B cell (primary cell): ENCODE results near the gene BCDIN3D. TPM values are rescaled to one million over a fixed set of nuclear protein-coding genes. Genes with fewer than 3 reads are reported as not detected.

ENCODE experiments used
- ATAC-seq: fragments of 200-7000 bp; cut with Tn5 transposase; one replicate; pipeline ENCODE4 v1.10.0; 2021; ENCODE audit warnings: low read depth, mild to moderate bottlenecking, moderate number of reproducible peaks, moderate library complexity
- CTCF ChIA-PET: fragments of 350-600 bp; sonication (Branson Sonifier 250); formaldehyde crosslinking; loops from one replicate; lab custom pipeline; 2021; ENCODE audit warnings: antibody characterized with exemption, inconsistent platforms; lab: Charles Lee
- POLR2A ChIA-PET: fragments of 350-600 bp; sonication (Branson Sonifier 250); formaldehyde crosslinking; loops from one replicate; lab custom pipeline; 2021; ENCODE audit warnings: antibody characterized with exemption; lab: Charles Lee
- DNase-seq: peaks from one replicate; pipeline ENCODE4 v3.0.0; 2013
- H2AFZ ChIP-seq: 2 replicates; pipeline ENCODE4 v1.6.1; 2012; ENCODE audit warnings: mild to moderate bottlenecking, low read depth, low read length; ENCODE audit not compliant: insufficient read depth, poor library complexity, severe bottlenecking
- H3K27ac ChIP-seq, 2 donors: 1 replicate in 1 of 2; 2 replicates in 1 of 2; pipeline ENCODE4 v1.5.1; 2012 to 2013; ENCODE audit warnings: low read length in 2 of 2, mild to moderate bottlenecking in 2 of 2, moderate library complexity in 1 of 2
- H3K27me3 ChIP-seq, 4 experiments: fragments of 200-600 bp in 1 of 4; sonication (generic) in 1 of 4; replicated peaks in 1 of 4; 1 replicate in 2 of 4; 2 replicates in 2 of 4; pipeline versions ENCODE4 v1.6.1 to v1.7.0; 2013 to 2016; ENCODE audit warnings: low read length in 3 of 4, mild to moderate bottlenecking in 2 of 4, mixed read lengths in 1 of 4, moderate library complexity in 1 of 4; ENCODE audit not compliant: insufficient read depth in 4 of 4, control insufficient read depth in 3 of 4; ENCODE audit errors: control extremely low read depth in 1 of 4
- H3K36me3 ChIP-seq, 2 experiments: replicated peaks in 1 of 2; 1 replicate in 1 of 2; 2 replicates in 1 of 2; pipeline versions ENCODE4 v1.6.1 to v1.7.1; 2013; ENCODE audit warnings: low read length in 1 of 2; ENCODE audit not compliant: insufficient read depth in 2 of 2, control insufficient read depth in 1 of 2; ENCODE audit errors: control extremely low read depth in 1 of 2, extremely low read depth in 1 of 2
- H3K4me1 ChIP-seq, 2 donors: fragments of 200-600 bp in 1 of 2; sonication (generic) in 1 of 2; 1 replicate in 1 of 2; 2 replicates in 1 of 2; pipeline versions ENCODE4 v1.5.1 to v1.6.1; 2013 to 2017; ENCODE audit warnings: low read length in 2 of 2; ENCODE audit not compliant: control insufficient read depth in 2 of 2, insufficient read depth in 2 of 2
- H3K4me2 ChIP-seq: replicated peaks from 2 replicates; pipeline ENCODE3; 2012; ENCODE audit warnings: mild to moderate bottlenecking, low read depth, low read length; ENCODE audit not compliant: poor library complexity, severe bottlenecking
- H3K4me3 ChIP-seq, 5 experiments: fragments of 200-600 bp in 1 of 5; sonication (generic) in 1 of 5; 1 replicate in 3 of 5; 2 replicates in 2 of 5; pipeline versions ENCODE4 v1.5.1 to v1.7.0; 2011 to 2016; ENCODE audit warnings: low read length in 4 of 5, mild to moderate bottlenecking in 4 of 5, low read depth in 2 of 5, control low read depth in 1 of 5, moderate library complexity in 1 of 5; ENCODE audit not compliant: insufficient read depth in 1 of 5; ENCODE audit errors: control extremely low read depth in 1 of 5, extremely low read depth in 1 of 5
- H3K79me2 ChIP-seq: fragments of 200-600 bp; sonication (generic); one replicate; pipeline ENCODE4 v1.6.0; 2016; ENCODE audit warnings: low read length; ENCODE audit not compliant: control insufficient read depth, insufficient read depth
- H3K9ac ChIP-seq: fragments of 200-600 bp; sonication (generic); 2 replicates; pipeline ENCODE4 v1.6.1; 2017; ENCODE audit warnings: mild to moderate bottlenecking, low read length, moderate library complexity
- H3K9me3 ChIP-seq, 3 donors: one replicate each; pipeline versions ENCODE4 v1.6.1 to v1.7.1; 2013; ENCODE audit warnings: low read length in 2 of 3; ENCODE audit not compliant: control insufficient read depth in 2 of 3, insufficient read depth in 1 of 3; ENCODE audit errors: control extremely low read depth in 1 of 3
- H4K20me1 ChIP-seq: 2 replicates; pipeline ENCODE4 v1.6.0; 2012; ENCODE audit warnings: mild to moderate bottlenecking, low read length; ENCODE audit not compliant: insufficient read depth, control insufficient read depth, poor library complexity, severe bottlenecking
- H3K27ac Mint-ChIP-seq: one replicate; pipeline ENCODE4 v1.8.0; 2021; ENCODE audit warnings: mixed read lengths
- H3K27me3 Mint-ChIP-seq: one replicate; pipeline ENCODE4 v1.8.0; 2021; ENCODE audit warnings: mixed read lengths
- H3K4me1 Mint-ChIP-seq: one replicate; pipeline ENCODE4 v1.8.0; 2021; ENCODE audit warnings: mixed read lengths
- H3K4me3 Mint-ChIP-seq: one replicate; pipeline ENCODE4 v1.8.0; 2021; ENCODE audit warnings: mixed read lengths
- H3K9me3 Mint-ChIP-seq: one replicate; pipeline ENCODE4 v1.8.0; 2022; ENCODE audit warnings: mixed read lengths; ENCODE audit not compliant: insufficient read depth
- EZH2 ChIP-seq: IDR thresholded peaks from 2 replicates; pipeline ENCODE4 v1.6.1; 2012; ENCODE audit warnings: borderline replicate concordance, low read depth, mild to moderate bottlenecking, moderate library complexity, low read length; ENCODE audit not compliant: insufficient read depth, poor library complexity, severe bottlenecking
- WGBS: methylation state at CpG from one replicate; pipeline ENCODE4 v1.1.5; 2013; ENCODE audit warnings: missing lambda C conversion rate; ENCODE audit not compliant: insufficient coverage; 5-methylcytosine and 5-hydroxymethylcytosine counted together
- intact Hi-C: fragments of 100-400 bp; cut with micrococcal nuclease; formaldehyde crosslinking; loops from one replicate; pipeline ENCODE4 v1.10.0; 2022
- polyA plus RNA-seq: library from polyadenylated mRNA; depleted of rRNA; stranded (reverse); fragments of >200 nt; gene quantifications from 2 replicates; pipeline ENCODE4 v1.2.3, GENCODE V29; 2012
- total RNA-seq, 2 donors: library from RNA; stranded (reverse); fragments of 120-200 nt in 1 of 2; gene quantifications; 1 replicate in 1 of 2; 2 replicates in 1 of 2; pipeline versions ENCODE4 v1.2.3 to v1.2.4, GENCODE V29; 2013 to 2022
- TF ChIP-seq, protein P1 (sequence below): fragments of 200-600 bp; IDR thresholded peaks from one replicate; pipeline ENCODE4 v1.8.0; 2022; ENCODE audit warnings: antibody characterized with exemption, mild to moderate bottlenecking

The BCDIN3D gene
- total and polyA plus RNA-seq, 2 donors (not counting 1 experiment from before 2014, with no cell fraction given) = 2.0 to 17.4 TPM

- intact Hi-C loops = no loop called here
- TF ChIP-seq, protein P1, sequence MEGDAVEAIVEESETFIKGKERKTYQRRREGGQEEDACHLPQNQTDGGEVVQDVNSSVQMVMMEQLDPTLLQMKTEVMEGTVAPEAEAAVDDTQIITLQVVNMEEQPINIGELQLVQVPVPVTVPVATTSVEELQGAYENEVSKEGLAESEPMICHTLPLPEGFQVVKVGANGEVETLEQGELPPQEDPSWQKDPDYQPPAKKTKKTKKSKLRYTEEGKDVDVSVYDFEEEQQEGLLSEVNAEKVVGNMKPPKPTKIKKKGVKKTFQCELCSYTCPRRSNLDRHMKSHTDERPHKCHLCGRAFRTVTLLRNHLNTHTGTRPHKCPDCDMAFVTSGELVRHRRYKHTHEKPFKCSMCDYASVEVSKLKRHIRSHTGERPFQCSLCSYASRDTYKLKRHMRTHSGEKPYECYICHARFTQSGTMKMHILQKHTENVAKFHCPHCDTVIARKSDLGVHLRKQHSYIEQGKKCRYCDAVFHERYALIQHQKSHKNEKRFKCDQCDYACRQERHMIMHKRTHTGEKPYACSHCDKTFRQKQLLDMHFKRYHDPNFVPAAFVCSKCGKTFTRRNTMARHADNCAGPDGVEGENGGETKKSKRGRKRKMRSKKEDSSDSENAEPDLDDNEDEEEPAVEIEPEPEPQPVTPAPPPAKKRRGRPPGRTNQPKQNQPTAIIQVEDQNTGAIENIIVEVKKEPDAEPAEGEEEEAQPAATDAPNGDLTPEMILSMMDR = no peak
- TF ChIP-seq EZH2 = no peak
- Histone ChIP-seq H3K9ac (no peak overlapping the region), H3K4me1 (no peaks in the 10 kb centered on the region), H4K20me1 (no peaks in the 10 kb centered on the region), H3K36me3 (no peaks in the 10 kb centered on the region), H3K4me2 (no peak overlapping the region), H2AFZ (no peak overlapping the region), H3K4me3 (no peak overlapping the region), H3K27ac (no peak overlapping the region), H3K79me2 (no peaks in the 10 kb centered on the region), H3K9me3 (no peaks in the 10 kb centered on the region), H3K27me3 (no peaks in the 10 kb centered on the region)
- peaks cover under 1% of the 10 kb centered on the region for H3K27me3 Mint-ChIP-seq
- DNase-seq = no peak
- ATAC-seq = no peak
- POLR2A ChIA-PET = no interaction called here
- no peak overlapping the region for H3K4me3 Mint-ChIP-seq
- WGBS = no CpG with 5 or more reads among the region's 2 CpGs
- no peaks in the 10 kb centered on the region for H3K4me1 Mint-ChIP-seq
- peaks cover 13% of the 10 kb centered on the region for H3K9me3 Mint-ChIP-seq
- H3K27ac Mint-ChIP-seq = no peak overlapping the region
- CTCF ChIA-PET = no interaction called here
These were observed 35.1 kb upstream of the BCDIN3D start for GRCh38 chr12:49878021-49878420.

DNA sequence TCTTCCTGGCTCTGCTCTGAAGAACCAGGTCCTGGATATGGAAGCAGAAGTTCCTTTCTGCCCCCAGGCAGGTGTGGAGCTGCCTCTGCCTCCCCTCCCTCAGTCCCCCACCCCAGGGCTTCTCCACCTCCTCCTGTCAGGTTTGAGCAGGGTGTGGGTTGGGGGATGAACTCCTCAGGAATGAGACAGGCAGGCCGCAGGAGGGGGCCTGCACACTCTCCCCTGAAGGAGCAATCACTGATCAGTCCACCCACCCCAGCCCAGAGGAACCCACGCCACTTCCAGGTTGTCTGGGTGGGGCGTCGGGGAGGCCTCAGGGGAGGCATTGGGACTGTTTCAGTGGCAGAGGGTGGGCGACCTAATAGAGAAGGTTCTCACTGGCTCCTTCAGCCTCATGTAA, 34.2 kb upstream of the BCDIN3D start:
- Histone ChIP-seq H2AFZ (no peak overlapping the region), H3K4me3 (no peak overlapping the region), H4K20me1 (no peaks in the 10 kb centered on the region), H3K27me3 (no peaks in the 10 kb centered on the region), H3K79me2 (no peaks in the 10 kb centered on the region), H3K9ac (no peak overlapping the region), H3K9me3 (no peaks in the 10 kb centered on the region), H3K4me2 (no peak overlapping the region), H3K27ac (no peak overlapping the region), H3K36me3 (no peaks in the 10 kb centered on the region), H3K4me1 (no peaks in the 10 kb centered on the region)
- no peak overlapping the region for H3K27ac Mint-ChIP-seq
- intact Hi-C loops = no loop called here
- H3K27me3 Mint-ChIP-seq = no peaks in the 10 kb centered on the region
- no peaks in the 10 kb centered on the region for H3K4me1 Mint-ChIP-seq
- ChIA-PET CTCF (interaction anchor here (0.6 kb wide), 1 partner anchor 10 kb away, joined by 3 read pairs; no protein-coding TSS in a partner anchor), POLR2A (no interaction called here)
- TF ChIP-seq EZH2 = no peak
- TF ChIP-seq, protein P1 = no peak
- ATAC-seq (no peak), DNase-seq (no peak)
- no peak overlapping the region for H3K4me3 Mint-ChIP-seq
- H3K9me3 Mint-ChIP-seq = peaks cover 13% of the 10 kb centered on the region
- WGBS = 52% methylated on average over 5 of the region's 5 CpGs
